ENCODE measurements around the gene NUDT4B. TPM values are rescaled to one million over a fixed set of nuclear protein-coding genes. Genes with fewer than 3 reads are reported as not detected.
"Not testable (repeated sequence)": the region's sequence is repeated elsewhere in the genome, so short reads cannot be mapped to it uniquely, and the experiment has no call there.

Gene NUDT4B
- total RNA-seq (0.98 TPM), polyA plus RNA-seq (ENCODE audit: insufficient read depth in 1 of 8, insufficient read length in 8 of 8, low replicate concordance in 1 of 8) (1 to 10 TPM in 1 of 8 donors, under 1 TPM in 6, not detected in 1; 0.31 to 1.3 (median 0.47) TPM)
- long read RNA-seq, donor 1, result 0 reads
- long read RNA-seq, donor 2, result 0 reads
- long read RNA-seq, donor 3, partial matches to known transcripts, result 0 of 3 reads
- long read RNA-seq, donor 3, other reads (novel, unspliced or antisense), result 0 of 3 reads
- long read RNA-seq, donor 4, partial matches to known transcripts, result 0 of 1 reads
- long read RNA-seq, donor 4, other reads (novel, unspliced or antisense), result 0 of 1 reads
- long read RNA-seq, donor 5, partial matches to known transcripts, result 0 of 3 reads
- long read RNA-seq, donor 5, other reads (novel, unspliced or antisense), result 0 of 3 reads
- long read RNA-seq, donor 6, partial matches to known transcripts, result 0 of 2 reads
- long read RNA-seq, donor 6, other reads (novel, unspliced or antisense), result 0 of 2 reads
- long read RNA-seq, donor 7, partial matches to known transcripts, result 0 of 1 reads
- long read RNA-seq, donor 7, other reads (novel, unspliced or antisense), result 0 of 1 reads
- long read RNA-seq, donor 8, partial matches to known transcripts, result 0 of 1 reads
- long read RNA-seq, donor 8, other reads (novel, unspliced or antisense), result 0 of 1 reads
- long read RNA-seq, donor 9, partial matches to known transcripts, result 0 of 1 reads
- long read RNA-seq, donor 9, other reads (novel, unspliced or antisense), result 0 of 1 reads
- long read RNA-seq, donor 10, transcript NUDT4B-201 (1 exons, 1,206 nt), result major isoform, 5 of 5 reads
- long read RNA-seq, donor 10, partial matches to known transcripts, result 0 of 5 reads
- long read RNA-seq, donor 10, other reads (novel, unspliced or antisense), result 0 of 5 reads
- long read RNA-seq, donor 11, partial matches to known transcripts, result 0 of 1 reads
- long read RNA-seq, donor 11, other reads (novel, unspliced or antisense), result 0 of 1 reads

- H3K27me3 ChIP-seq (ENCODE audit: control insufficient read depth, insufficient read depth, low read length); H3K4me1 ChIP-seq (ENCODE audit: control insufficient read depth, insufficient read depth, low read length); H3K27ac ChIP-seq (ENCODE audit: low read length); H3K36me3 ChIP-seq (ENCODE audit: control insufficient read depth, insufficient read depth, low read length); DNase-seq; H3K4me3 ChIP-seq (ENCODE audit: low read length); H3K9me3 ChIP-seq (replicated peaks; ENCODE audit: control insufficient read depth, low read depth, low read length): not testable (repeated sequence)
- no CpG with 5 or more reads among the region's 68 CpGs for WGBS (ENCODE audit: insufficient coverage)
Measured at GRCh38 chr1:148748563-148749334, at the start of gene NUDT4B. TSS of gene NUDT4B (plus strand) at chr1:148748774. CDS start at chr1:148748953, 179 bp downstream.

- DNase-seq; H3K4me1 ChIP-seq (ENCODE audit: control insufficient read depth, insufficient read depth, low read length); H3K27me3 ChIP-seq (ENCODE audit: control insufficient read depth, insufficient read depth, low read length); H3K36me3 ChIP-seq (ENCODE audit: control insufficient read depth, insufficient read depth, low read length); H3K4me3 ChIP-seq (ENCODE audit: low read length); H3K27ac ChIP-seq (ENCODE audit: low read length); H3K9me3 ChIP-seq (replicated peaks; ENCODE audit: control insufficient read depth, low read depth, low read length): not testable (repeated sequence)
- no CpG with 5 or more reads among the region's 5 CpGs for WGBS (ENCODE audit: insufficient coverage)
Measured at GRCh38 chr1:148699357-148699756, 49.2 kb upstream of the NUDT4B start.

GRCh38 chr1:148702242-148702641, 46.3 kb upstream of the NUDT4B start:
- H3K27me3 ChIP-seq (ENCODE audit: control insufficient read depth, insufficient read depth, low read length); H3K27ac ChIP-seq (ENCODE audit: low read length); H3K36me3 ChIP-seq (ENCODE audit: control insufficient read depth, insufficient read depth, low read length); H3K9me3 ChIP-seq (replicated peaks; ENCODE audit: control insufficient read depth, low read depth, low read length); H3K4me1 ChIP-seq (ENCODE audit: control insufficient read depth, insufficient read depth, low read length); H3K4me3 ChIP-seq (ENCODE audit: low read length); DNase-seq: not testable (repeated sequence)
- WGBS (ENCODE audit: insufficient coverage), result no CpG with 5 or more reads among the region's 1 CpG

- not testable (repeated sequence) for DNase-seq; H3K4me1 ChIP-seq (ENCODE audit: control insufficient read depth, insufficient read depth, low read length); H3K27me3 ChIP-seq (ENCODE audit: control insufficient read depth, insufficient read depth, low read length); H3K4me3 ChIP-seq (ENCODE audit: low read length); H3K9me3 ChIP-seq (replicated peaks; ENCODE audit: control insufficient read depth, low read depth, low read length); H3K27ac ChIP-seq (ENCODE audit: low read length); H3K36me3 ChIP-seq (ENCODE audit: control insufficient read depth, insufficient read depth, low read length)
- no CpG with 5 or more reads among the region's 5 CpGs for WGBS (ENCODE audit: insufficient coverage)
Measured at GRCh38 chr1:148703973-148704591, 44.5 kb upstream of the NUDT4B start.

- not testable (repeated sequence) for DNase-seq; H3K4me1 ChIP-seq (ENCODE audit: control insufficient read depth, insufficient read depth, low read length); H3K27ac ChIP-seq (ENCODE audit: low read length); H3K4me3 ChIP-seq (ENCODE audit: low read length); H3K27me3 ChIP-seq (ENCODE audit: control insufficient read depth, insufficient read depth, low read length); H3K9me3 ChIP-seq (replicated peaks; ENCODE audit: control insufficient read depth, low read depth, low read length); H3K36me3 ChIP-seq (ENCODE audit: control insufficient read depth, insufficient read depth, low read length)
- no CpG with 5 or more reads among the region's 4 CpGs for WGBS (ENCODE audit: insufficient coverage)
Measured at GRCh38 chr1:148705316-148705948, 43.1 kb upstream of the NUDT4B start.

GRCh38 chr1:148708779-148709333, 39.7 kb upstream of the NUDT4B start:
- not testable (repeated sequence) for H3K4me3 ChIP-seq (ENCODE audit: low read length); H3K36me3 ChIP-seq (ENCODE audit: control insufficient read depth, insufficient read depth, low read length); H3K27me3 ChIP-seq (ENCODE audit: control insufficient read depth, insufficient read depth, low read length); DNase-seq; H3K9me3 ChIP-seq (replicated peaks; ENCODE audit: control insufficient read depth, low read depth, low read length); H3K27ac ChIP-seq (ENCODE audit: low read length); H3K4me1 ChIP-seq (ENCODE audit: control insufficient read depth, insufficient read depth, low read length)
- no CpG with 5 or more reads among the region's 1 CpG for WGBS (ENCODE audit: insufficient coverage)

GRCh38 chr1:148710772-148711523, 37.6 kb upstream of the NUDT4B start:
- not testable (repeated sequence) for H3K4me3 ChIP-seq (ENCODE audit: low read length); H3K27ac ChIP-seq (ENCODE audit: low read length); H3K36me3 ChIP-seq (ENCODE audit: control insufficient read depth, insufficient read depth, low read length); H3K27me3 ChIP-seq (ENCODE audit: control insufficient read depth, insufficient read depth, low read length); H3K4me1 ChIP-seq (ENCODE audit: control insufficient read depth, insufficient read depth, low read length); H3K9me3 ChIP-seq (replicated peaks; ENCODE audit: control insufficient read depth, low read depth, low read length); DNase-seq
- WGBS (ENCODE audit: insufficient coverage), result no CpG with 5 or more reads among the region's 8 CpGs

GRCh38 chr1:148712353-148712752, 36.2 kb upstream of the NUDT4B start:
- not testable (repeated sequence) for DNase-seq; H3K27ac ChIP-seq (ENCODE audit: low read length); H3K27me3 ChIP-seq (ENCODE audit: control insufficient read depth, insufficient read depth, low read length); H3K4me3 ChIP-seq (ENCODE audit: low read length); H3K9me3 ChIP-seq (replicated peaks; ENCODE audit: control insufficient read depth, low read depth, low read length); H3K4me1 ChIP-seq (ENCODE audit: control insufficient read depth, insufficient read depth, low read length); H3K36me3 ChIP-seq (ENCODE audit: control insufficient read depth, insufficient read depth, low read length)
- WGBS (ENCODE audit: insufficient coverage), result no CpG with 5 or more reads among the region's 1 CpG

GRCh38 chr1:148715518-148715917, 33.1 kb upstream of the NUDT4B start:
- no CpG with 5 or more reads among the region's 3 CpGs for WGBS (ENCODE audit: insufficient coverage)
- H3K9me3 ChIP-seq (replicated peaks; ENCODE audit: control insufficient read depth, low read depth, low read length); H3K27me3 ChIP-seq (ENCODE audit: control insufficient read depth, insufficient read depth, low read length); H3K4me3 ChIP-seq (ENCODE audit: low read length); DNase-seq; H3K36me3 ChIP-seq (ENCODE audit: control insufficient read depth, insufficient read depth, low read length); H3K4me1 ChIP-seq (ENCODE audit: control insufficient read depth, insufficient read depth, low read length); H3K27ac ChIP-seq (ENCODE audit: low read length): not testable (repeated sequence)
